ENCODE data around the gene TRPM2.
"Not testable (repeated sequence)": the region's sequence is repeated elsewhere in the genome, so short reads cannot be mapped to it uniquely, and the experiment has no call there.

Gene TRPM2

GRCh38 chr21:44351535-44352252 lies 1.7 kb upstream of the TRPM2 start:
- in situ Hi-C loops (cut with MboI; ENCODE audit: low sequenced_read_pairs) = no loop called here

- in situ Hi-C loops (cut with MboI; ENCODE audit: low sequenced_read_pairs) = no loop called here
Measured at GRCh38 chr21:44352253-44352860, 1.1 kb upstream of the TRPM2 start.

GRCh38 chr21:44354001-44354405 lies 582 bp downstream of the TRPM2 start:
- in situ Hi-C loops (cut with MboI; ENCODE audit: low sequenced_read_pairs) = no loop called here

GRCh38 chr21:44354775-44355771 lies 1.7 kb downstream of the TRPM2 start:
- in situ Hi-C loops (cut with MboI; ENCODE audit: low sequenced_read_pairs) = no loop called here

GRCh38 chr21:44356160-44356559 lies 2.7 kb downstream of the TRPM2 start:
- in situ Hi-C loops (cut with MboI; ENCODE audit: low sequenced_read_pairs) = no loop called here

- in situ Hi-C loops (cut with MboI; ENCODE audit: low sequenced_read_pairs) = no loop called here
Measured at GRCh38 chr21:44356636-44357035, 3.2 kb downstream of the TRPM2 start.

- in situ Hi-C loops (cut with MboI; ENCODE audit: low sequenced_read_pairs) = no loop called here
Measured at GRCh38 chr21:44357064-44357837, 3.8 kb downstream of the TRPM2 start.

- in situ Hi-C loops (cut with MboI; ENCODE audit: low sequenced_read_pairs) = no loop called here
Measured at GRCh38 chr21:44359396-44359795, 6.0 kb downstream of the TRPM2 start.

- in situ Hi-C loops (cut with MboI; ENCODE audit: low sequenced_read_pairs) = no loop called here
Measured at GRCh38 chr21:44360159-44360558, 6.7 kb downstream of the TRPM2 start.

GRCh38 chr21:44361903-44362302 lies 8.5 kb downstream of the TRPM2 start:
- in situ Hi-C loops (cut with MboI; ENCODE audit: low sequenced_read_pairs) = not testable (repeated sequence)

GRCh38 chr21:44363278-44363677 lies 9.9 kb downstream of the TRPM2 start:
- in situ Hi-C loops (cut with MboI; ENCODE audit: low sequenced_read_pairs) = no loop called here

GRCh38 chr21:44364151-44365053 lies 11.0 kb downstream of the TRPM2 start:
- in situ Hi-C loops (cut with MboI; ENCODE audit: low sequenced_read_pairs) = no loop called here

GRCh38 chr21:44365251-44365966 lies 12.0 kb downstream of the TRPM2 start:
- in situ Hi-C loops (cut with MboI; ENCODE audit: low sequenced_read_pairs) = no loop called here

- in situ Hi-C loops (cut with MboI; ENCODE audit: low sequenced_read_pairs) = no loop called here
Measured at GRCh38 chr21:44365967-44366585, 12.7 kb downstream of the TRPM2 start.

GRCh38 chr21:44366586-44367211 lies 13.3 kb downstream of the TRPM2 start:
- in situ Hi-C loops (cut with MboI; ENCODE audit: low sequenced_read_pairs) = no loop called here

GRCh38 chr21:44368711-44369446 lies 15.5 kb downstream of the TRPM2 start:
- in situ Hi-C loops (cut with MboI; ENCODE audit: low sequenced_read_pairs) = no loop called here

GRCh38 chr21:44370027-44370735 lies 16.8 kb downstream of the TRPM2 start:
- in situ Hi-C loops (cut with MboI; ENCODE audit: low sequenced_read_pairs) = no loop called here

All from HL-60/S4 (cell line).